ENCODE results near the gene CAPN12.

DNA sequence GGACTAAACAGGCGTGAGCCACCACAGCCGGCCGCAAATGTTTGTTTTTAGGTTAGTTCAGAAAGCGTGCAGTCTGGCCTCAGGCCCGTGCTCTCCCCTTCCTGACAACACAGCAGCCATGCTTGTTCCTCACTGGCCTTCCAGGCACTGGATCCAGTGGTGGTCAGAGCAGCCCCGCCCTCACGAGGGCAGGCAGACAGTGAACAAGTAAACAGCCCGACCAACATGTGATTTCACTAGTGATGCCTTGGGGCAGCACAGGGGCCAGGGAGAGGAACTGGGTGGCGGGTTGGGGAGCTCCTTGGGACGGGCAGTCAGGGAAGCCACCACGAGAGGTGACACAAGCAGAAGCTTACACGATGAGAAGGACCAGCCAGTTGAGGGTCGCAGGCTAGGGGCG, 40.8 kb downstream of the CAPN12 start:
- TF ChIP-seq CTCF (IDR thresholded peaks at IDR 0.05), result no peak
- TF ChIP-seq POLR2A (IDR thresholded peaks at IDR 0.05), result no peak
- no peak for TF ChIP-seq POLR2AphosphoS5 (IDR thresholded peaks at IDR 0.05)

Data from prostate gland (tissue), 2 donors.